Urinary bladder (tissue), 4 donors: ENCODE measurements around the gene FBRSL1. TPM values are rescaled to one million over a fixed set of nuclear protein-coding genes. Genes with fewer than 3 reads are reported as not detected.
"Not testable (repeated sequence)": the region's sequence is repeated elsewhere in the genome, so short reads cannot be mapped to it uniquely, and the experiment has no call there.

Experiments
- DNase-seq: peaks from one replicate; pipeline ENCODE4 v3.0.0-alpha.2; 2015; ENCODE audit errors: extremely low spot score
- H3K27ac ChIP-seq: one replicate; pipeline ENCODE4 v1.5.1; 2013; ENCODE audit warnings: low read depth, mild to moderate bottlenecking, moderate library complexity
- H3K36me3 ChIP-seq: one replicate; pipeline ENCODE4 v1.6.1; 2013; ENCODE audit warnings: mild to moderate bottlenecking, moderate library complexity; ENCODE audit not compliant: insufficient read depth
- H3K4me1 ChIP-seq: one replicate; pipeline ENCODE4 v1.6.1; 2013; ENCODE audit warnings: mild to moderate bottlenecking, moderate library complexity; ENCODE audit not compliant: insufficient read depth
- H3K4me3 ChIP-seq: one replicate; pipeline ENCODE4 v1.5.1; 2013; ENCODE audit warnings: low read depth, low read length
- WGBS: extraction: QIAGEN DNeasy Blood & Tissue Kit; methylation state at CpG from one replicate; pipeline ENCODE4 v1.1.7; 2013; 5-methylcytosine and 5-hydroxymethylcytosine counted together
- polyA plus RNA-seq: library from polyadenylated mRNA; stranded (reverse); fragments of 200-250 nt; gene quantifications from one replicate; pipeline ENCODE4 v1.2.3, GENCODE V29; 2013
- total RNA-seq: library from RNA; depleted of rRNA; stranded (reverse); fragments of >200 nt; gene quantifications from one replicate; pipeline ENCODE4 v1.2.3, GENCODE V29; 2014
- donor health status: healthy with polysubstance abuse.
- donor health status: healthy.

Gene FBRSL1
- total and polyA plus RNA-seq, 2 donors, result 4.0 to 46.1 TPM

GRCh38 chr12:132525011-132525832 lies 35.3 kb downstream of the FBRSL1 start:
- no peaks in the 10 kb centered on the region for H3K36me3 ChIP-seq
- no peak overlapping the region for H3K4me3 ChIP-seq
- WGBS, result 94% methylated on average over 43 of the region's 43 CpGs
- DNase-seq, result no peak
- H3K27ac ChIP-seq, result no peak overlapping the region
- no peaks in the 10 kb centered on the region for H3K4me1 ChIP-seq

GRCh38 chr12:132525833-132526455 lies 36.0 kb downstream of the FBRSL1 start:
- no peak for DNase-seq
- Histone ChIP-seq H3K4me3 (no peak overlapping the region), H3K27ac (no peak overlapping the region), H3K36me3 (no peaks in the 10 kb centered on the region), H3K4me1 (no peaks in the 10 kb centered on the region)
- 91% methylated on average over 28 of the region's 28 CpGs for WGBS

- Histone ChIP-seq H3K4me3 (no peak overlapping the region), H3K27ac (no peak overlapping the region), H3K36me3 (no peaks in the 10 kb centered on the region), H3K4me1 (no peaks in the 10 kb centered on the region)
- WGBS, result 93% methylated on average over 25 of the region's 25 CpGs
- no peak for DNase-seq
Observed at GRCh38 chr12:132527186-132527882, 37.4 kb downstream of the FBRSL1 start.

- Histone ChIP-seq H3K4me1 (no peaks in the 10 kb centered on the region), H3K4me3 (no peak overlapping the region), H3K36me3 (no peaks in the 10 kb centered on the region), H3K27ac (no peak overlapping the region)
- WGBS, result 96% methylated on average over 11 of the region's 11 CpGs
- no peak for DNase-seq
Observed at GRCh38 chr12:132527883-132528264, 37.9 kb downstream of the FBRSL1 start.

GRCh38 chr12:132528564-132529106 lies 38.7 kb downstream of the FBRSL1 start:
- Histone ChIP-seq H3K4me3 (no peak overlapping the region), H3K4me1 (no peaks in the 10 kb centered on the region), H3K36me3 (no peaks in the 10 kb centered on the region), H3K27ac (no peak overlapping the region)
- 92% methylated on average over 21 of the region's 21 CpGs for WGBS
- DNase-seq, result no peak

- Histone ChIP-seq H3K4me1 (no peaks in the 10 kb centered on the region), H3K36me3 (no peaks in the 10 kb centered on the region), H3K4me3 (no peak overlapping the region), H3K27ac (no peak overlapping the region)
- no peak for DNase-seq
- 89% methylated on average over 11 of the region's 11 CpGs for WGBS
Observed at GRCh38 chr12:132529156-132529839, 39.3 kb downstream of the FBRSL1 start.

GRCh38 chr12:132529906-132530305 lies 40.0 kb downstream of the FBRSL1 start:
- DNase-seq, result no peak
- Histone ChIP-seq H3K36me3 (no peaks in the 10 kb centered on the region), H3K4me3 (no peak overlapping the region), H3K27ac (no peak overlapping the region), H3K4me1 (no peaks in the 10 kb centered on the region)
- WGBS, result 92% methylated on average over 10 of the region's 10 CpGs

GRCh38 chr12:132530447-132530846 lies 40.5 kb downstream of the FBRSL1 start:
- Histone ChIP-seq H3K4me3 (no peak overlapping the region), H3K27ac (no peak overlapping the region), H3K4me1 (no peaks in the 10 kb centered on the region), H3K36me3 (no peaks in the 10 kb centered on the region)
- WGBS, result 81% methylated on average over 6 of the region's 6 CpGs
- no peak for DNase-seq

- Histone ChIP-seq H3K4me3 (no peak overlapping the region), H3K4me1 (no peaks in the 10 kb centered on the region), H3K27ac (no peak overlapping the region), H3K36me3 (no peaks in the 10 kb centered on the region)
- whole genome bisulfite sequencing, result 99% methylated on average over 7 of the region's 7 CpGs
- no peak for DNase-seq
Observed at GRCh38 chr12:132530851-132531250, 40.9 kb downstream of the FBRSL1 start.

GRCh38 chr12:132532711-132533583 lies 43.0 kb downstream of the FBRSL1 start:
- not testable (repeated sequence) for H3K4me1 ChIP-seq, DNase-seq, H3K4me3 ChIP-seq, H3K27ac ChIP-seq, H3K36me3 ChIP-seq
- WGBS, result 94% methylated on average over 20 of the region's 20 CpGs

- 96% methylated on average over 6 of the region's 6 CpGs for WGBS
- no peak overlapping the region for H3K4me3 ChIP-seq
- H3K4me1 ChIP-seq, result no peaks in the 10 kb centered on the region
- H3K36me3 ChIP-seq, result no peaks in the 10 kb centered on the region
- no peak for DNase-seq
- H3K27ac ChIP-seq, result no peak overlapping the region
Observed at GRCh38 chr12:132533584-132533958, 43.6 kb downstream of the FBRSL1 start.

- WGBS, result 97% methylated on average over 13 of the region's 13 CpGs
- no peak for DNase-seq
- Histone ChIP-seq H3K36me3 (no peaks in the 10 kb centered on the region), H3K4me1 (no peaks in the 10 kb centered on the region), H3K27ac (no peak overlapping the region), H3K4me3 (no peak overlapping the region)
Observed at GRCh38 chr12:132534076-132534475, 44.1 kb downstream of the FBRSL1 start.
